ENCODE results near the gene APLP1.

- TF ChIP-seq POLR2AphosphoS5 (IDR thresholded peaks at IDR 0.05; ENCODE audit: insufficient read depth, low read depth, low read length) (no peak), CTCF (IDR thresholded peaks at IDR 0.05; ENCODE audit: extremely low read depth in 1 of 2, insufficient read depth in 1 of 2, low read depth in 1 of 2, low read length in 2 of 2) (no peak)
Observed at GRCh38 chr19:35861640-35862160, 6.7 kb upstream of the APLP1 start.
